Tibial artery (tissue), 4 donors: ENCODE measurements around the gene BZW2.
A peak's percentile ranks its signal among the peaks of the same experiment; 100 is the strongest.

ENCODE experiments used
- DNase-seq, 2 donors: peaks; one replicate each; pipeline ENCODE4 v3.0.0-alpha.2; 2019
- H3K27ac ChIP-seq, 2 donors: fragments of 200-600 bp; sonication (generic) in 1 of 2; 1 replicate in 1 of 2; 2 replicates in 1 of 2; pipeline ENCODE4 v1.5.1; 2018 to 2019; ENCODE audit warnings: mild to moderate bottlenecking in 1 of 2
- H3K27me3 ChIP-seq, 2 donors: fragments of 200-600 bp; sonication (generic) in 1 of 2; one replicate each; pipeline versions ENCODE4 v1.5.1 to v1.6.0; 2016 to 2019
- H3K36me3 ChIP-seq, 3 donors: fragments of 200-600 bp; sonication (generic) in 2 of 3; one replicate each; pipeline ENCODE4 v1.5.1; 2016 to 2019; ENCODE audit warnings: mild to moderate bottlenecking in 2 of 3
- H3K4me1 ChIP-seq, 4 donors: fragments of 200-600 bp; sonication (generic) in 2 of 4; 1 replicate in 3 of 4; 2 replicates in 1 of 4; pipeline ENCODE4 v1.5.1; 2016 to 2019
- H3K4me3 ChIP-seq, 2 donors: fragments of 200-600 bp; sonication (generic) in 1 of 2; 1 replicate in 1 of 2; 2 replicates in 1 of 2; pipeline ENCODE4 v1.5.1; 2018 to 2019; ENCODE audit warnings: mild to moderate bottlenecking in 2 of 2
- H3K9me3 ChIP-seq, 3 donors: fragments of 200-600 bp; sonication (generic) in 1 of 3; one replicate each; pipeline ENCODE4 v1.5.1; 2016 to 2019
- intact Hi-C: fragments of 100-400 bp; cut with DNase I; formaldehyde crosslinking; loops from one replicate; pipeline ENCODE4 v1.15.0; 2023; ENCODE audit warnings: low total_unique reads
- TF ChIP-seq, protein P1 (sequence below), 2 experiments: fragments of 200-600 bp in 1 of 2; fragments of 450-650 bp in 1 of 2; IDR thresholded peaks; one replicate each; pipeline ENCODE4 v1.5.1; 2017 to 2019; ENCODE audit warnings: antibody characterized with exemption in 2 of 2, mild to moderate bottlenecking in 1 of 2, moderate library complexity in 1 of 2

Gene BZW2

DNA sequence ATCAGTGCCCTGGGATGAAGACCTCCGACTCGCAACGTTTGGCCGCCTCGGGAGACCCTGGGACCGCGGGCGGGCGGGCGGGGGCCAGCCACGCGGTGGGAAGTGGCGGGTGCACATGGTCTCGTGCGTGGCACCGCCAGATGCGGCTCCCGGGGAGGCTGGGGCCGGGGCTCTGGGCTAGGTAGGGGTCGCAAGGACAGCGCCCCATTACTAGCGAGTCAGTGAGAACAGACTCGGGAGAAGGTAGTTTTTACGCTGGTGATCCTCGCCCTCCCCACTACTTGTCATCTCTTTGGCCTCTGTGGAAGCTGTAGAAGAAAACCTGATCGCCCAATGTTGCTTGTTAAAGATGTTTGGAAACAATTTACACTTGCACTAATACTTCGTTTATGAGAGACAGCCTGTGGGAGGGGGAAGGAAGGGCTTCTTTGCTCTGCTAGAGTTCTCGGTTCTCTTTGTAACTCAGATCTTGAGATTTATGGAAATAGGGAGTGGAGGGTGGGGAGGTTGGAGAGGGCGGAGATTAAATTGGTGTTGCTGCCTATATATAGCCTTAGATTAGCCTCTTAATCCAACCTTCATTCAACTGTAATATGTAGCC, 591 bp downstream of the BZW2 start:
- Histone ChIP-seq H3K27ac (peak overlapping the region; percentile 89 to 95), H3K36me3 (no peaks in the 10 kb centered on the region), H3K4me3 (peak overlapping the region; percentile 93 to 95), H3K4me1 (peaks cover 0 to 45% (median 16%) of the 10 kb centered on the region in 4 donors), H3K27me3 (no peaks in the 10 kb centered on the region), H3K9me3 (no peaks in the 10 kb centered on the region)
- intact Hi-C loops, result no loop called here
- DNase-seq, result peak in 1 of 2 donors; percentile 68
- TF ChIP-seq, protein P1, sequence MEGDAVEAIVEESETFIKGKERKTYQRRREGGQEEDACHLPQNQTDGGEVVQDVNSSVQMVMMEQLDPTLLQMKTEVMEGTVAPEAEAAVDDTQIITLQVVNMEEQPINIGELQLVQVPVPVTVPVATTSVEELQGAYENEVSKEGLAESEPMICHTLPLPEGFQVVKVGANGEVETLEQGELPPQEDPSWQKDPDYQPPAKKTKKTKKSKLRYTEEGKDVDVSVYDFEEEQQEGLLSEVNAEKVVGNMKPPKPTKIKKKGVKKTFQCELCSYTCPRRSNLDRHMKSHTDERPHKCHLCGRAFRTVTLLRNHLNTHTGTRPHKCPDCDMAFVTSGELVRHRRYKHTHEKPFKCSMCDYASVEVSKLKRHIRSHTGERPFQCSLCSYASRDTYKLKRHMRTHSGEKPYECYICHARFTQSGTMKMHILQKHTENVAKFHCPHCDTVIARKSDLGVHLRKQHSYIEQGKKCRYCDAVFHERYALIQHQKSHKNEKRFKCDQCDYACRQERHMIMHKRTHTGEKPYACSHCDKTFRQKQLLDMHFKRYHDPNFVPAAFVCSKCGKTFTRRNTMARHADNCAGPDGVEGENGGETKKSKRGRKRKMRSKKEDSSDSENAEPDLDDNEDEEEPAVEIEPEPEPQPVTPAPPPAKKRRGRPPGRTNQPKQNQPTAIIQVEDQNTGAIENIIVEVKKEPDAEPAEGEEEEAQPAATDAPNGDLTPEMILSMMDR (IDR thresholded peaks at IDR 0.05), result no peak

DNA sequence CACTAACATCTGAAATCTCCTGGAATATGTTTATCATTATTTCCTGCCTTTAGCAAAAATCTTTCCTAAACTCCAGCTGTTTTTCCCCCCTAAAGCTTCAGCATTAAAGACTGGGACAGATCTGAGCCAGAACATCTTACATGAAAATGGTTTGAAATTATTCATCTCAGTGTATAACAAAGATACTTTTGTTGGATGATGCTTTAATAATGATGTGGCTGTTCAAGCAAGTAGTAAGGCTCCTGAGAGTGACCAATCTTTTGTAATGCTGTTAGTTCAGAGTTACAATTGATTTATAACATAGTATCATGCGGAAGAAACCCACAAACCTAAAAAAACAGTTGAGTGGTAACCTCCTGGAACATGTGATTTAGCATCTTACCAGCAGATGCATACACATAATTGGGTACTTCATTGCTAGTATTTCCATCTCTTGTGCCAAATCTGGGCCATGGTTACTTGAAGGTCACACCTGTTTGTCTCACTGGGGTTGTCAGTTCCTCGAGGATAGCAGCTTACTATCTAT, 1.5 kb downstream of the BZW2 start:
- no peaks in the 10 kb centered on the region for H3K9me3 ChIP-seq
- TF ChIP-seq, protein P1 (IDR thresholded peaks at IDR 0.05), result no peak
- intact Hi-C loops, result no loop called here
- no peaks in the 10 kb centered on the region for H3K36me3 ChIP-seq
- no peak overlapping the region for H3K4me3 ChIP-seq
- H3K4me1 ChIP-seq, result peaks cover 0 to 36% (median 16%) of the 10 kb centered on the region in 4 donors
- H3K27me3 ChIP-seq, result no peaks in the 10 kb centered on the region
- H3K27ac ChIP-seq, result no peak overlapping the region
- DNase-seq, result no peak

GRCh38 chr7:16648551-16648950, 2.6 kb downstream of the BZW2 start:
- H3K4me1 ChIP-seq, result peaks cover 0 to 27% (median 16%) of the 10 kb centered on the region in 4 donors
- TF ChIP-seq, protein P1 (IDR thresholded peaks at IDR 0.05), result no peak
- no peak for DNase-seq
- no peaks in the 10 kb centered on the region for H3K27me3 ChIP-seq
- no peak overlapping the region for H3K4me3 ChIP-seq
- intact Hi-C loops, result no loop called here
- H3K36me3 ChIP-seq, result no peaks in the 10 kb centered on the region
- H3K27ac ChIP-seq, result no peak overlapping the region
- no peaks in the 10 kb centered on the region for H3K9me3 ChIP-seq

DNA sequence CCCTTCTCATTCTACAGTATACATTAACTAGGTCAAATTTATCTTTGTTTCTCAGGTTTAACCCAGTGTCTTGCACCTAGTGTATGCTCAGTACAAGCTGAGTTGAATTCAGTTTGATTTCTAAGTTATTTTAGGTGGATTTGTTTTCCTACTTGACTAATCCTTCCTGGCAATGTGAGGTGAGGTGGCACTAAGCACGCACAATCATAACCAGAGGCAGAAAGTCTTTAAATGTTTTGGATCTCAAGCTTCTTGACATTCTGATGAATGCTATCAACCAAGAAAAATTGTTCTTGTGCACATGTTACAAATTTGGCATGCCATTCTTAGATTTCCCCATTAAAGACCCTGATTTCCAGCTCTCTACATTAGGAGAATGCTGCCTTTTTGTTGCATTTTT, 3.2 kb downstream of the BZW2 start:
- Histone ChIP-seq H3K36me3 (no peaks in the 10 kb centered on the region), H3K4me3 (no peak overlapping the region), H3K9me3 (no peaks in the 10 kb centered on the region), H3K27ac (no peak overlapping the region), H3K4me1 (peaks cover 0 to 22% (median 13%) of the 10 kb centered on the region in 4 donors), H3K27me3 (no peaks in the 10 kb centered on the region)
- DNase-seq, result no peak
- TF ChIP-seq, protein P1 (IDR thresholded peaks at IDR 0.05), result no peak
- intact Hi-C loops, result no loop called here

GRCh38 chr7:16650266-16650665, 4.3 kb downstream of the BZW2 start:
- H3K27me3 ChIP-seq, result no peaks in the 10 kb centered on the region

More at GRCh38 chr7:16650266-16650665, 4.3 kb downstream of the BZW2 start:
- H3K4me3 ChIP-seq, result no peak overlapping the region
- H3K36me3 ChIP-seq, result no peaks in the 10 kb centered on the region
- no peak for DNase-seq
- intact Hi-C loops, result no loop called here
- H3K9me3 ChIP-seq, result no peaks in the 10 kb centered on the region
- H3K27ac ChIP-seq, result no peak overlapping the region
- TF ChIP-seq, protein P1 (IDR thresholded peaks at IDR 0.05), result no peak
- peaks cover 0 to 19% (median 12%) of the 10 kb centered on the region in 4 donors for H3K4me1 ChIP-seq
